H1 (cell line): ENCODE measurements around the gene C19orf38. TPM values are rescaled to one million over a fixed set of nuclear protein-coding genes. Genes with fewer than 3 reads are reported as not detected.
A peak's percentile ranks its signal among the peaks of the same experiment; 100 is the strongest.

ENCODE experiments used
- CEBPB ChIP-seq: IDR thresholded peaks from 2 replicates; pipeline ENCODE4 v1.6.1; 2012; ENCODE audit warnings: low read depth, low read length
- CHD1 ChIP-seq: IDR thresholded peaks from 2 replicates; pipeline ENCODE4 v1.6.1; 2012; ENCODE audit warnings: low read depth, low read length, improper control_type of control experiment
- CREB1 ChIP-seq: IDR thresholded peaks from 2 replicates; pipeline ENCODE4 v1.6.1; 2012; ENCODE audit warnings: inconsistent platforms
- CTBP2 ChIP-seq: IDR thresholded peaks from 2 replicates; pipeline ENCODE4 v1.7.0; 2011; ENCODE audit warnings: borderline replicate concordance, mild to moderate bottlenecking, moderate library complexity, mixed read lengths, low read length; ENCODE audit not compliant: insufficient read depth, insufficient read length
- EP300 ChIP-seq, 2 experiments: IDR thresholded peaks; 1 replicate in 1 of 2; 2 replicates in 1 of 2; pipeline ENCODE4 v1.6.1; 2011 to 2012; ENCODE audit warnings: low read depth in 2 of 2, low read length in 2 of 2, mild to moderate bottlenecking in 2 of 2, borderline replicate concordance in 1 of 2, inconsistent platforms in 1 of 2, moderate library complexity in 1 of 2
- EZH2 ChIP-seq: fragments of 200-600 bp; sonication (generic); IDR thresholded peaks from 2 replicates; pipeline ENCODE4 v1.7.1; 2012; ENCODE audit warnings: low read depth, mild to moderate bottlenecking, moderate library complexity, low read length, inconsistent platforms; ENCODE audit not compliant: severe bottlenecking
- HDAC6 ChIP-seq: IDR thresholded peaks from one replicate; pipeline ENCODE4 v1.7.1; 2012; ENCODE audit warnings: low read depth, mild to moderate bottlenecking, inconsistent platforms, low read length, moderate library complexity
- polyA plus RNA-seq, 7 experiments: library from polyadenylated mRNA; depleted of rRNA in 3 of 7; stranded (reverse) in 5 of 7; unstranded in 2 of 7; fragments of >200 nt in 5 of 7; fragments of 200-250 nt in 2 of 7; gene quantifications; 1 replicate in 5 of 7; 2 replicates in 1 of 7; 4 replicates in 1 of 7; pipeline versions ENCODE4 v1.2.1 to v1.2.3, GENCODE V29; 2011 to 2013; ENCODE audit warnings: missing spikeins in 2 of 7, mixed read lengths in 2 of 7
- total RNA-seq: library from RNA; stranded (reverse); fragmentation: NEBNext Ultra II Directional; extraction: Animal tissue kit (Norgen Biotek cat#: 25700); gene quantifications from 2 replicates; pipeline ENCODE4 v1.2.1, GENCODE V29; 2021
- TF ChIP-seq, protein P1 (sequence below): fragments of 300-600 bp; sonication (generic); IDR thresholded peaks from 2 replicates; pipeline ENCODE4 v1.7.1; 2012; ENCODE audit warnings: low read length, moderate library complexity, mild to moderate bottlenecking, inconsistent platforms; ENCODE audit not compliant: insufficient replicate concordance
- TF ChIP-seq, protein P2 (sequence below): IDR thresholded peaks from 2 replicates; pipeline ENCODE4 v1.6.1; 2012; ENCODE audit warnings: inconsistent platforms

C19orf38 gene
- total and polyA plus RNA-seq, 2 of the 8 experiments (the other 6 are each of a cell fraction or from before 2014, with no cell fraction given): 0.53 TPM; not detected in 1

DNA sequence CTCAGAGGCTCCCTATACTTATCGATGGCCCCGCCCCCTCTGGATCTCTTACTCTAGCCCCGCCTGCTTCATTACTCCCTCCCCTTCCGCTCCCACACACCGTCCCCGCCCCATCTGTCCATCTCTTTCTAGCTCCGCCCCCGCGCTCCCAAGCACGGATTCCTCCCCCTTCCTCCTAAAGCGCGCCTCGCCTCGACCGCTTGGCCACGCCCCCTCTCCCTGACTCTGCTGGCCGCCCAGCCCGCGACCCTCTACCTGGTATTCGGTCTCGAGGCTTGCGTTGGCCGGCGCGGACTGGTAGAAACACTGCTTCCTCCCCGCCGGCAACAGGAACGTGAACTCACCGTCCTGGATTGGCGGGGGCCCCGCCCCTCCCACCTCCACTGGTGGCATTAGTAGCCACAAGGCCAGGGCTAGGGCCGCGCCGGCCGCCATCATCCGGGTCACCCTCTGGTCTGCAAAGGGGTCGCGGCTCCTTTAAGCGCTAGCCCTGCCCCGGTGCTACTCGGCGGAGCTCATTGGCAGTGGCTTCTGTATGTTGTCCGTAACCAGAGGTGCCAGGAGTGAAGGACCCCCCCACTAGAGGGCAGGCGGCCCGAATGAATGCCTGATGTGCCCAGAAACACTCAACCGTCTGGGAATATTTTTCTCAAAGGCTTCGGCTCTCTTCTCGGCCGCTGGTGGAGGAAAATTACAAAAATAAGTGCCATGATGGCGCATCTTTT is 12.3 kb upstream of the C19orf38 start, which contains the start of gene TMED1 (continued):
- TF ChIP-seq, protein P1, sequence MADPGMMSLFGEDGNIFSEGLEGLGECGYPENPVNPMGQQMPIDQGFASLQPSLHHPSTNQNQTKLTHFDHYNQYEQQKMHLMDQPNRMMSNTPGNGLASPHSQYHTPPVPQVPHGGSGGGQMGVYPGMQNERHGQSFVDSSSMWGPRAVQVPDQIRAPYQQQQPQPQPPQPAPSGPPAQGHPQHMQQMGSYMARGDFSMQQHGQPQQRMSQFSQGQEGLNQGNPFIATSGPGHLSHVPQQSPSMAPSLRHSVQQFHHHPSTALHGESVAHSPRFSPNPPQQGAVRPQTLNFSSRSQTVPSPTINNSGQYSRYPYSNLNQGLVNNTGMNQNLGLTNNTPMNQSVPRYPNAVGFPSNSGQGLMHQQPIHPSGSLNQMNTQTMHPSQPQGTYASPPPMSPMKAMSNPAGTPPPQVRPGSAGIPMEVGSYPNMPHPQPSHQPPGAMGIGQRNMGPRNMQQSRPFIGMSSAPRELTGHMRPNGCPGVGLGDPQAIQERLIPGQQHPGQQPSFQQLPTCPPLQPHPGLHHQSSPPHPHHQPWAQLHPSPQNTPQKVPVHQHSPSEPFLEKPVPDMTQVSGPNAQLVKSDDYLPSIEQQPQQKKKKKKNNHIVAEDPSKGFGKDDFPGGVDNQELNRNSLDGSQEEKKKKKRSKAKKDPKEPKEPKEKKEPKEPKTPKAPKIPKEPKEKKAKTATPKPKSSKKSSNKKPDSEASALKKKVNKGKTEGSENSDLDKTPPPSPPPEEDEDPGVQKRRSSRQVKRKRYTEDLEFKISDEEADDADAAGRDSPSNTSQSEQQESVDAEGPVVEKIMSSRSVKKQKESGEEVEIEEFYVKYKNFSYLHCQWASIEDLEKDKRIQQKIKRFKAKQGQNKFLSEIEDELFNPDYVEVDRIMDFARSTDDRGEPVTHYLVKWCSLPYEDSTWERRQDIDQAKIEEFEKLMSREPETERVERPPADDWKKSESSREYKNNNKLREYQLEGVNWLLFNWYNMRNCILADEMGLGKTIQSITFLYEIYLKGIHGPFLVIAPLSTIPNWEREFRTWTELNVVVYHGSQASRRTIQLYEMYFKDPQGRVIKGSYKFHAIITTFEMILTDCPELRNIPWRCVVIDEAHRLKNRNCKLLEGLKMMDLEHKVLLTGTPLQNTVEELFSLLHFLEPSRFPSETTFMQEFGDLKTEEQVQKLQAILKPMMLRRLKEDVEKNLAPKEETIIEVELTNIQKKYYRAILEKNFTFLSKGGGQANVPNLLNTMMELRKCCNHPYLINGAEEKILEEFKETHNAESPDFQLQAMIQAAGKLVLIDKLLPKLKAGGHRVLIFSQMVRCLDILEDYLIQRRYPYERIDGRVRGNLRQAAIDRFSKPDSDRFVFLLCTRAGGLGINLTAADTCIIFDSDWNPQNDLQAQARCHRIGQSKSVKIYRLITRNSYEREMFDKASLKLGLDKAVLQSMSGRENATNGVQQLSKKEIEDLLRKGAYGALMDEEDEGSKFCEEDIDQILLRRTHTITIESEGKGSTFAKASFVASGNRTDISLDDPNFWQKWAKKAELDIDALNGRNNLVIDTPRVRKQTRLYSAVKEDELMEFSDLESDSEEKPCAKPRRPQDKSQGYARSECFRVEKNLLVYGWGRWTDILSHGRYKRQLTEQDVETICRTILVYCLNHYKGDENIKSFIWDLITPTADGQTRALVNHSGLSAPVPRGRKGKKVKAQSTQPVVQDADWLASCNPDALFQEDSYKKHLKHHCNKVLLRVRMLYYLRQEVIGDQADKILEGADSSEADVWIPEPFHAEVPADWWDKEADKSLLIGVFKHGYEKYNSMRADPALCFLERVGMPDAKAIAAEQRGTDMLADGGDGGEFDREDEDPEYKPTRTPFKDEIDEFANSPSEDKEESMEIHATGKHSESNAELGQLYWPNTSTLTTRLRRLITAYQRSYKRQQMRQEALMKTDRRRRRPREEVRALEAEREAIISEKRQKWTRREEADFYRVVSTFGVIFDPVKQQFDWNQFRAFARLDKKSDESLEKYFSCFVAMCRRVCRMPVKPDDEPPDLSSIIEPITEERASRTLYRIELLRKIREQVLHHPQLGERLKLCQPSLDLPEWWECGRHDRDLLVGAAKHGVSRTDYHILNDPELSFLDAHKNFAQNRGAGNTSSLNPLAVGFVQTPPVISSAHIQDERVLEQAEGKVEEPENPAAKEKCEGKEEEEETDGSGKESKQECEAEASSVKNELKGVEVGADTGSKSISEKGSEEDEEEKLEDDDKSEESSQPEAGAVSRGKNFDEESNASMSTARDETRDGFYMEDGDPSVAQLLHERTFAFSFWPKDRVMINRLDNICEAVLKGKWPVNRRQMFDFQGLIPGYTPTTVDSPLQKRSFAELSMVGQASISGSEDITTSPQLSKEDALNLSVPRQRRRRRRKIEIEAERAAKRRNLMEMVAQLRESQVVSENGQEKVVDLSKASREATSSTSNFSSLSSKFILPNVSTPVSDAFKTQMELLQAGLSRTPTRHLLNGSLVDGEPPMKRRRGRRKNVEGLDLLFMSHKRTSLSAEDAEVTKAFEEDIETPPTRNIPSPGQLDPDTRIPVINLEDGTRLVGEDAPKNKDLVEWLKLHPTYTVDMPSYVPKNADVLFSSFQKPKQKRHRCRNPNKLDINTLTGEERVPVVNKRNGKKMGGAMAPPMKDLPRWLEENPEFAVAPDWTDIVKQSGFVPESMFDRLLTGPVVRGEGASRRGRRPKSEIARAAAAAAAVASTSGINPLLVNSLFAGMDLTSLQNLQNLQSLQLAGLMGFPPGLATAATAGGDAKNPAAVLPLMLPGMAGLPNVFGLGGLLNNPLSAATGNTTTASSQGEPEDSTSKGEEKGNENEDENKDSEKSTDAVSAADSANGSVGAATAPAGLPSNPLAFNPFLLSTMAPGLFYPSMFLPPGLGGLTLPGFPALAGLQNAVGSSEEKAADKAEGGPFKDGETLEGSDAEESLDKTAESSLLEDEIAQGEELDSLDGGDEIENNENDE: no peak
- 0 out of 2 replicates have a peak, but pooled peaks have one; percentile 51 for TF ChIP-seq CREB1
- TF ChIP-seq CHD1: no peak
- TF ChIP-seq, protein P2, sequence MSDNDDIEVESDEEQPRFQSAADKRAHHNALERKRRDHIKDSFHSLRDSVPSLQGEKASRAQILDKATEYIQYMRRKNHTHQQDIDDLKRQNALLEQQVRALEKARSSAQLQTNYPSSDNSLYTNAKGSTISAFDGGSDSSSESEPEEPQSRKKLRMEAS: no peak; the same call in 1 of the 2 replicates
- no peak for TF ChIP-seq CTBP2
- no peak for TF ChIP-seq HDAC6
- no peak for TF ChIP-seq CEBPB
- no peak for TF ChIP-seq EZH2
- TF ChIP-seq EP300 (IDR thresholded peaks at IDR 0.05; ENCODE audit: borderline replicate concordance in 1 of 2, low read depth in 2 of 2, low read length in 2 of 2): no peak
